Testis (tissue), 2 donors: ENCODE results near the gene KDELR3.

Source experiments
- CTCF ChIP-seq, 3 experiments: fragments of 450-650 bp in 2 of 3; fragments of 200-600 bp in 1 of 3; sonication (generic) in 1 of 3; IDR thresholded peaks; one replicate each; pipeline ENCODE4 v1.5.1; 2016 to 2019; ENCODE audit warnings: antibody characterized with exemption in 3 of 3, mild to moderate bottlenecking in 2 of 3, moderate library complexity in 1 of 3
- POLR2A ChIP-seq: fragments of 450-650 bp; IDR thresholded peaks from one replicate; pipeline ENCODE4 v1.6.1; 2017; ENCODE audit warnings: antibody characterized with exemption, mild to moderate bottlenecking, moderate library complexity

GRCh38 chr22:38461057-38461413 lies 6.9 kb upstream of the KDELR3 start:
- TF ChIP-seq CTCF (IDR thresholded peaks at IDR 0.05), result no peak
- no peak for TF ChIP-seq POLR2A
